Right atrium auricular region (tissue), 2 donors: Measurements from ENCODE around the gene CCL18. TPM values are rescaled to one million over a fixed set of nuclear protein-coding genes. Genes with fewer than 3 reads are reported as not detected.
"Not testable (repeated sequence)": the region's sequence is repeated elsewhere in the genome, so short reads cannot be mapped to it uniquely, and the experiment has no call there.

Experiments used
- DNase-seq: peaks from one replicate; pipeline ENCODE4 v3.0.0-alpha.2; 2019; ENCODE audit warnings: low spot score
- H3K27ac ChIP-seq, 2 donors: fragments of 200-600 bp; sonication (generic); 1 replicate in 1 of 2; 2 replicates in 1 of 2; pipeline ENCODE4 v1.5.1; 2016 to 2019
- H3K27me3 ChIP-seq, 2 donors: fragments of 200-600 bp; sonication (generic); one replicate each; pipeline versions ENCODE4 v1.5.1 to v1.6.0; 2017 to 2019
- H3K36me3 ChIP-seq: fragments of 200-600 bp; sonication (generic); one replicate; pipeline ENCODE4 v1.5.1; 2016
- H3K4me1 ChIP-seq, 2 donors: fragments of 200-600 bp; sonication (generic); one replicate each; pipeline versions ENCODE4 v1.5.1 to v1.6.0; 2017 to 2019
- H3K4me3 ChIP-seq, 2 donors: fragments of 200-600 bp; sonication (generic); 1 replicate in 1 of 2; 2 replicates in 1 of 2; pipeline ENCODE4 v1.5.1; 2017 to 2019; ENCODE audit warnings: mild to moderate bottlenecking in 1 of 2, moderate library complexity in 1 of 2
- H3K9me3 ChIP-seq, 2 donors: fragments of 200-600 bp; sonication (generic); one replicate each; pipeline ENCODE4 v1.5.1; 2019
- total RNA-seq, 2 donors: library from RNA; depleted of rRNA; stranded (reverse); fragments of >200 nt; gene quantifications; one replicate each; pipeline ENCODE4 v1.1.0, GENCODE V29; 2016
- TF ChIP-seq, protein P1 (sequence below), 2 donors: fragments of 200-600 bp; sonication (generic); IDR thresholded peaks; one replicate each; pipeline ENCODE4 v1.5.1; 2019; ENCODE audit warnings: antibody characterized with exemption in 2 of 2

CCL18 gene
- total RNA-seq, 2 donors from 2014 or later: 1.0 to 3.6 TPM

DNA sequence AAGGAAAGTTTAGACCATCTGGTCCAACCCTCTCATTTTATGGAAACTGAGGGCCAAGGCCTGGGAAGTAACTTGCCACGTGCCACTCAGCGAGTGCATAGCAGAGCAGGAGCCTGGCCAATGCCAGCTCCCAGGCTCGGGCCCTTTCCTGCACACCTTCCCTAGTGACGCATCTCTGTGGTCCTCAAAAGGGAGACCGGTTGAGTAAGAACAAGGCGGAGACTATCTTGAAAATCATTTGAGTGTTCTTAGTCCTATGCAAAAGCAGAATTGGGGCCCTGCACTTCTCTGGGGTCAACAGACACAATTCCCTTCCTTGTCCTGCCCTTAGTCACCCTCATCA, 42.4 kb downstream of the CCL18 start:
- Histone ChIP-seq H3K27ac (no peak overlapping the region), H3K9me3 (no peaks in the 10 kb centered on the region), H3K27me3 (no peaks in the 10 kb centered on the region), H3K36me3 (no peaks in the 10 kb centered on the region), H3K4me3 (no peak overlapping the region), H3K4me1 (no peaks in the 10 kb centered on the region)
- TF ChIP-seq, protein P1, sequence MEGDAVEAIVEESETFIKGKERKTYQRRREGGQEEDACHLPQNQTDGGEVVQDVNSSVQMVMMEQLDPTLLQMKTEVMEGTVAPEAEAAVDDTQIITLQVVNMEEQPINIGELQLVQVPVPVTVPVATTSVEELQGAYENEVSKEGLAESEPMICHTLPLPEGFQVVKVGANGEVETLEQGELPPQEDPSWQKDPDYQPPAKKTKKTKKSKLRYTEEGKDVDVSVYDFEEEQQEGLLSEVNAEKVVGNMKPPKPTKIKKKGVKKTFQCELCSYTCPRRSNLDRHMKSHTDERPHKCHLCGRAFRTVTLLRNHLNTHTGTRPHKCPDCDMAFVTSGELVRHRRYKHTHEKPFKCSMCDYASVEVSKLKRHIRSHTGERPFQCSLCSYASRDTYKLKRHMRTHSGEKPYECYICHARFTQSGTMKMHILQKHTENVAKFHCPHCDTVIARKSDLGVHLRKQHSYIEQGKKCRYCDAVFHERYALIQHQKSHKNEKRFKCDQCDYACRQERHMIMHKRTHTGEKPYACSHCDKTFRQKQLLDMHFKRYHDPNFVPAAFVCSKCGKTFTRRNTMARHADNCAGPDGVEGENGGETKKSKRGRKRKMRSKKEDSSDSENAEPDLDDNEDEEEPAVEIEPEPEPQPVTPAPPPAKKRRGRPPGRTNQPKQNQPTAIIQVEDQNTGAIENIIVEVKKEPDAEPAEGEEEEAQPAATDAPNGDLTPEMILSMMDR (IDR thresholded peaks at IDR 0.05): no peak
- no peak for DNase-seq

DNA sequence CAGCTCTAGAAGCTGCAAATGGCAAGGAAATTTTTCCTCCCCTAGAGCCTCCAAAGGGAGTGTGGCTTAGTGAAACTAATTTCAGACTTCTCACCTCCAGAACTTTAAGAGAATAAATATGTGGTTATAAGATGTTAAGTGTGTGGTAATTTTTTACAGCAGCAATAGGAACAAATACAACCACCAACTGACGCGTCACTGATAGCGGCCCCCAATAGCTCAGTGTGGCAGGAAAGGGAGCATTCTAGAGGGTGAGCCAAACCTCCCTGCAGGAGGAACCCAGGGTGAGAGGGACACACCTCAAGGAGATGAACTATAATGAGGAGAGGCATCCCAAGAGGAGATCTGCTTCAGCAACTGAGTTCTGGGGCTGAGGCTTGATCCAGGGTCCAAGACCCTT, 43.6 kb downstream of the CCL18 start:
- Histone ChIP-seq H3K36me3 (no peaks in the 10 kb centered on the region), H3K9me3 (no peaks in the 10 kb centered on the region), H3K27ac (no peak overlapping the region), H3K4me3 (no peak overlapping the region), H3K27me3 (no peaks in the 10 kb centered on the region), H3K4me1 (no peaks in the 10 kb centered on the region)
- no peak for DNase-seq
- TF ChIP-seq, protein P1 (IDR thresholded peaks at IDR 0.05): no peak

GRCh38 chr17:36108265-36108664, 44.2 kb downstream of the CCL18 start:
- not testable (repeated sequence) for H3K27me3 ChIP-seq, DNase-seq, H3K36me3 ChIP-seq, H3K4me1 ChIP-seq, H3K4me3 ChIP-seq, H3K9me3 ChIP-seq, H3K27ac ChIP-seq

DNA sequence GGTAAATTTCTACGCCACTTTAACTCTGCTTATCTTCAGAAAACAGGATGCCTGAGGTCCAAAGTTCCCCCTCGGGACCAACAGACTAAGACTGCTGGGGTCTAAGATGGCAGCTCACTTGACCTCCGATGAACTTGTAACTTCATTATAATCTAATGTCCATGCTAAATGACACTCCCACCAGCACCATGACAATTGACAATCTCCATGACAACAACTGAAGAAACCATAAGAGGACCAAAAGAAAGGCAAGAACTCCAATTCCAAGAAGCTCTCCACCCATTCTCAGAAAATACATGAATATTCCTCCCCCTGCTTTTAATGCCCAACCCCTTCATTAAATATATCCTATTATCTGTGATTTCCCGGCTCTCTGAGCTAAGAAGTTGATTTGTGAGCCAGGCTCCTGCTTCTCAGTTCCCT, 47.0 kb downstream of the CCL18 start:
- Histone ChIP-seq H3K27ac (no peak overlapping the region), H3K4me1 (no peaks in the 10 kb centered on the region), H3K27me3 (no peaks in the 10 kb centered on the region), H3K4me3 (no peak overlapping the region), H3K36me3 (no peaks in the 10 kb centered on the region), H3K9me3 (no peaks in the 10 kb centered on the region)
- TF ChIP-seq, protein P1 (IDR thresholded peaks at IDR 0.05): no peak
- DNase-seq: no peak

DNA sequence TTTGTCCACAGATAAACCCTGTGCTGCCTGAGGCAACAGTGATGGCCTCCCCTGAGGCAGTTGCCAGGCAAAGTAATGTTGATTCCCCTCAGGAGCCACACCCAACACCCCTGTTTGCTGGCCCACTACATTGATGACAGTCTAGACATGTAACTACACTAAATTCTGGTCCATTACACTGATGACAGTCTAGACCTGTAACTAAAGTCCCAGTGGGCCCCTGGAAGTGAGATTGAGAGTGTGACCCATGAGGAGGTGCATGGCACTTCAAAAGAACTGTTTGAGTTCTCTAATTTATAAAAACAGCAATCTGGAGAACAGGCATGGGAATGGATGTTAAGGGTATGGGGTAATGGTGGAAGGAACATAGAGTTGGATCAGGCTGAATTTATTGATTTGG, 48.5 kb downstream of the CCL18 start:
- H3K36me3 ChIP-seq: no peaks in the 10 kb centered on the region
- H3K4me3 ChIP-seq: no peak overlapping the region
- no peak overlapping the region for H3K27ac ChIP-seq
- H3K27me3 ChIP-seq: no peaks in the 10 kb centered on the region
- no peaks in the 10 kb centered on the region for H3K9me3 ChIP-seq
- TF ChIP-seq, protein P1 (IDR thresholded peaks at IDR 0.05): no peak
- no peaks in the 10 kb centered on the region for H3K4me1 ChIP-seq
- DNase-seq: no peak

GRCh38 chr17:36113131-36113530, 49.1 kb downstream of the CCL18 start:
- H3K4me1 ChIP-seq, H3K36me3 ChIP-seq, H3K9me3 ChIP-seq, H3K27ac ChIP-seq, H3K27me3 ChIP-seq, DNase-seq, H3K4me3 ChIP-seq: not testable (repeated sequence)

GRCh38 chr17:36114971-36115648, 51.0 kb downstream of the CCL18 start:
- not testable (repeated sequence) for H3K4me3 ChIP-seq, DNase-seq, H3K4me1 ChIP-seq, H3K9me3 ChIP-seq, H3K36me3 ChIP-seq, H3K27ac ChIP-seq, H3K27me3 ChIP-seq

- not testable (repeated sequence) for H3K4me3 ChIP-seq, H3K4me1 ChIP-seq, H3K9me3 ChIP-seq, H3K27ac ChIP-seq, H3K36me3 ChIP-seq, H3K27me3 ChIP-seq, DNase-seq
Observed at GRCh38 chr17:36115649-36115977, 51.5 kb downstream of the CCL18 start.
